ENCODE measurements around the gene TTC27.

The TTC27 gene

DNA sequence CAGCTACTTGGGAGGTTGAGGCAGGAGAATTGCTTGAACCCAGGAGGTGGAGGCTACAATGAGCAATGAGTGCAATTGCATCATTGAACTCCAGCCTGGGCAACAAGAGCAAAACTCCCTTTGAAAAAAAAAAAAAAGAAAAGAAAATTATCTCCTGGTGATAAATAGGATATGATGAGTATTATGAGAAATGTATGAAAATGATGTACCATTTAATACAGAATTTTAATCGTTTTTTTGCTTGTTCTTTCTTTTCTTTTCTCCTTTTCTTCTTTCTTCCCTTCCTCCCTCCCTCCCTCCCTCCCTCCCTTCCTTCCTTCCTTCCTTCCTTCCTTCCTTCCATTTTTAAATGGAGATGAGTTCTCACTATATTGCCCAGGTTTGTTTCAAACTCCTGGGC, 40.4 kb downstream of the TTC27 start:
- no peak for DNase-seq (ENCODE audit: low spot score)

- DNase-seq (ENCODE audit: low spot score) = no peak
Measured at GRCh38 chr2:32671885-32672533, 44.2 kb downstream of the TTC27 start.

DNA sequence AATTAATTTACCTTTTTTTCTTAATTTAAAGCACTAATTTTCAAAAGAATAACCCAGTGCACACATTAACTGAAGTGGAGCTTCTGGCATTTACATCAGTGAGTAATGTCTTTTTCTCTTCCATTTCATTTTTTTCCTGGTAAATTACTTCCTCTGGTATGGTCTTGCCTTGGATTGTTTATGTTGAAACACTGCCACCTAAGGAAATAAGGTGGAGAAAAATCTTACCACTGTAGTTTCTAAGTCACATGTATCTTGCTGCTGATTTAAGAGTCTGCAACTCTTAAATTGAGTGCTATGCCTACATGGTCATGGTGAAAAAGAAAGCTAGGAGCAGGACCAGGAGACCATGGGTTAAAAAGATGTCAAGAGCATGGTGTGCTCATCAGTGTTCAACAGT, 51.0 kb downstream of the TTC27 start:
- DNase-seq (ENCODE audit: low spot score) = no peak

- DNase-seq (ENCODE audit: low spot score) = no peak
Measured at GRCh38 chr2:32680942-32681341, 53.1 kb downstream of the TTC27 start.

- no peak for DNase-seq (ENCODE audit: low spot score)
Measured at GRCh38 chr2:32683520-32684086, 55.8 kb downstream of the TTC27 start.

GRCh38 chr2:32688541-32688940, 60.7 kb downstream of the TTC27 start:
- DNase-seq (ENCODE audit: low spot score) = no peak

GRCh38 chr2:32691678-32692077, 63.8 kb downstream of the TTC27 start:
- DNase-seq (ENCODE audit: low spot score) = no peak

DNA sequence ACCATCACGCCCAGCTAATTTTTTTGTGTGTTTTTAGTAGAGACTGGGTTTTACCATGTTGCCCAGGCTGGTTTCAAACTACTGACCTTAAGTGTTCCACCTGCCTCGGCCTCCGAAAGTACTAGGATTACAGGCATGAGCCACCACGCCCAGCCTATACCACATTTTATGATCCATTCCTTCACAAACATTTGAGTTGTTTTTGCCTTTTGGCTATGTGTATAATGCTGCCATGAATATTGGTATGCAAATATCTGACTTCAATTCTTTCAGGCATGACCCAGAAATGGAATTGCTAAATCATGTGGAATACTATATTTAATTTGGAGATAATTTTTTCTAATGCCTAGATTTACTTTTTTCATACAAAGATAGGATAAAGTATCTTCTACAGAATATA, 68.6 kb downstream of the TTC27 start:
- DNase-seq (ENCODE audit: low spot score) = no peak

DNA sequence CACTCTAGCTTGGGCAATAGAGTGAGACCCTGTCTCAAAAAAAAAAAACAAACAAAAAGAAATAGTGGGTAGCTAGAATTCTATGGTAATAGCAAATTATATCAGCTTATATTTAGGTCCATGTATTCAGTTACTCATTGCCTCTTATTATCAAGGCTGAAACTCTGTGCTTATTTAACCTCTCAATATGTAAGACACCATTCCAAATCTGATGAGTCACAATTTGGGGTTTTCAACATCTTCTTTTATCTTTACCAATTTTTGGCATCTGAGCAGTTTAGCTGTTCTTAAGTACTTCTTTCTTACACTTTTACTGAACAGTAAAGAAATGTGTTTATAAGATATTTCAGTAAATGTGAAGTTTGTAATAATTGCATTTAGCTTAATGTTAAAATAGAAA, 69.3 kb downstream of the TTC27 start:
- DNase-seq (ENCODE audit: low spot score) = no peak

DNA sequence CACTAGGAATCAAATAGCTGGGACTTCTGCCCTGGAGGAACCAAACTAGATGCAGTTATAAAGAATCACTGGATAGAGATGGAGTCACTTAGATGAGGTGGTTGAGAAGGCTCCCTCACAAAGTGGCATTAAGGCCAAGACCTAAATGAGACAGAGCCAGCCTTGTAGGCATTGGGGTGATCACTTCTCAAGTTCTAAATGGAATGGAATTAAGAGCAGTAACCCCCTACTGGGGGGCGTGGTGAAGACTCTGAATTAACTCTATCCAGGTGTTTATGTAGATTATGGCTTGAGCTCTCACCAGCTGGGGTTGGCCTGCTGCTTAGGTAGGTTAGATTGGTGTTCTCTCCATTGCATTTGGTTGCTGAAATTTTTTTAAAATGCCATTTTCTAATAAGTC, 71.3 kb downstream of the TTC27 start:
- DNase-seq (ENCODE audit: low spot score) = no peak

- no peak for DNase-seq (ENCODE audit: low spot score)
Measured at GRCh38 chr2:32701806-32702205, 74.0 kb downstream of the TTC27 start.

GRCh38 chr2:32702303-32703064, 74.6 kb downstream of the TTC27 start:
- DNase-seq (ENCODE audit: low spot score) = no peak

GRCh38 chr2:32706815-32707579, 79.1 kb downstream of the TTC27 start:
- DNase-seq (ENCODE audit: low spot score) = no peak

GRCh38 chr2:32711219-32711618, 83.4 kb downstream of the TTC27 start:
- DNase-seq (ENCODE audit: low spot score) = no peak

DNA sequence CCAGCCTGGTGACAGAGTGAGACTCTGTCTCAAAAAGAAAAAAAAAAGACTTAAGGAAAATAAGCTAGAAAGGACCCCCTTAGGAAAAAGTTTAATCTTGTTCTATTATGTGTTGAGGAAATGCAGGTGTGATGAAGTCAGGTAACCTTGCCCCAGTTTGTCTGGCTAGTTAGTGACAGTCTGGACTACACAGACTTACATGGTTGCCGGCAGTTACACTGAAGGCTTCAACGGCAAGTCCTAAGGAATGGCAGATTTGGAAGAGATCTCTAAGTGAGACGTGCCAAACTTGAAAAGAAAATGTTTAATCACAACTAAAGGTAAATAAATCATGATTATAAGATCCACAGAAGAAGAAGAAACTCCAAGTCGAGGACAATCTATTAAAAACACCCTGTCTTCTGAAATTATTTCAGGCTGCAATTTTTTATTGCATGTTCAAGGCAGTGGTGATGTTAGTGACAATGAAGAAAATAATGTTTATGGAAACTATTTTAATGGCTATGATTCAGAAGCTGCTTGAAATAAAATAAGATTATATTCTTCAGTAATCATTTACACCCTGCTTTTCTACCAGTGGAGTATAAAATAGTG, 84.2 kb downstream of the TTC27 start:
- DNase-seq (ENCODE audit: low spot score) = no peak

DNA sequence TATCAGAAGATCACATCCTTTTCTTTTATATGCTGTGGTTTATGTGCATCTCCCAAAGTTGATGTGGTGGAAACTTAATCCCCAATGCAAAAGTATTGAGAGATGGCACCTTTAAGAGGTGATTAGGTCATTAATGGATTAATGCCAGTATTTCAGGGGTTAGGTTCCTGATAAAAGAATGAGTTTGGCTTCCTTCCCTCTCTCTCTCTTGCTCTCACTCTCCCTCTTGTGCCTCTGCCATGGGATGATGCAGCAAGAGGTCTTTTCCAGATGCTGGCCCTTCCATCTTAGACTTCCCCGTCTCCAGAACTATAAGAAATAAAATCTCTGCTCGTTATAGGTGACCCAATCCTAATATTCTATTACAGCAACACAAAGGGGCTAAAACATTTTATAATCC, 85.0 kb downstream of the TTC27 start:
- DNase-seq (ENCODE audit: low spot score) = no peak

DNA sequence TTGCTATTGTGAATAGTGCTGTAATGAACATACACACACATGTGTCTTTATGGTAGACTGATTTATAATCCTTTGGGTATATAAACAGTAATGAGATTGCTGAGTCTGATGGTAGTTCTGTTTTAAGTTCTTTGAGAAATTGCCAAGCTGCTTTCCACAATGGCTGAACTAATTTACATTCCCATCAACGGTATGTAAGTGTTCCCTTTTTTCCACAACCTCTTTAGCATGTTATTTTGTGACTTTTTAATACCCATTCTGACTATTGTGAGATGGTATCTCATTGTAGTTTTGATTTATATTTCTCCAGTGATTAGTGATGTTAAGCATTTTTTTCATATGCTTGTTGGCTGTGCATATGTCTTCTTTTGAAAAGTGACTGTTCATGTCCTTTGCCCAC, 86.7 kb downstream of the TTC27 start:
- DNase-seq (ENCODE audit: low spot score) = no peak

DNA sequence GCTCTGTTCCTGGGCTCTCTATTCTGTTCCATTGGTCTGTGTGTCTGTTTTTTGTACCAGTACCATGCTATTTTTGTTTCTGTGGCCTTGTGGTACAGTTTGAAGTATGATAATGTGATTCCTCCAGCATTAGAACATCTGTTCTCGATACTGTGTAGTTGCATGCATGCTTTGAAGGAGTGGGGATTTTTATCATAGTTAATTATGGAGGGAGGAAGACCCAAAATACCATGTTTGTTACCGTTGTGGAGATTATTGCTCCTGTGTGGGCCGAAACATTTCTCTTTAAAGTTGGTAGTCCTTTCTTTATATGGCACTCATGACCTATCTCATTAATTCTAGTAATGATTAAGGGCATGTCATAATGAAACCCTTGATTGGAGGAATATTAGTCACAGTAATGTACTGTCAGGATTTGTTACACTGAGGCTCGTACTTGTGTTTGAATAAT, 87.6 kb downstream of the TTC27 start:
- DNase-seq (ENCODE audit: low spot score) = no peak

DNA sequence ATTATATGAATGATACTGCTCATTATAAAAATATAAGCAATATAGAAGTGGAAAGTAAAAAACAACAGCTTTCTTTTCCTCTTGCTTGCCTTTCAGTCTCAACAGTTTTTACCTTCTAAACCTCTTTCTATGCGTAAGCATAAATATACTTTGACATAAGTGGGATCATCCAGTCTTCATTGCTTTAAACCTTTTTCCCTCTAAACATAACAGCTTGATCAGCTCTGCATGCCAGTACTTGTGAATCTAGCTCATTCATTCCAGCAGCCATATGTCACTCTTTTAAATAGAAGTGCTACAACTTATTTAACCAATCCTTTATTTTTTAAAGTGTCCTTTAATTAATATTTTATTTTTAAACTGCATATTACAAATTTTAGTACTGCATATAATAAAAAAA, 88.1 kb downstream of the TTC27 start:
- no peak for DNase-seq (ENCODE audit: low spot score)

GRCh38 chr2:32716598-32716997, 88.7 kb downstream of the TTC27 start:
- DNase-seq (ENCODE audit: low spot score) = no peak

- no peak for DNase-seq (ENCODE audit: low spot score)
Measured at GRCh38 chr2:32718752-32719151, 90.9 kb downstream of the TTC27 start.

- DNase-seq (ENCODE audit: low spot score) = no peak
Measured at GRCh38 chr2:32719430-32719829, 91.6 kb downstream of the TTC27 start.
